ENCODE results near the gene SURF6. TPM values are rescaled to one million over a fixed set of nuclear protein-coding genes. Genes with fewer than 3 reads are reported as not detected.
A peak's percentile ranks its signal among the peaks of the same experiment; 100 is the strongest.

The SURF6 gene
- polyA plus RNA-seq, 3 donors: 21.2 to 31.3 (median 29.9) TPM

DNA sequence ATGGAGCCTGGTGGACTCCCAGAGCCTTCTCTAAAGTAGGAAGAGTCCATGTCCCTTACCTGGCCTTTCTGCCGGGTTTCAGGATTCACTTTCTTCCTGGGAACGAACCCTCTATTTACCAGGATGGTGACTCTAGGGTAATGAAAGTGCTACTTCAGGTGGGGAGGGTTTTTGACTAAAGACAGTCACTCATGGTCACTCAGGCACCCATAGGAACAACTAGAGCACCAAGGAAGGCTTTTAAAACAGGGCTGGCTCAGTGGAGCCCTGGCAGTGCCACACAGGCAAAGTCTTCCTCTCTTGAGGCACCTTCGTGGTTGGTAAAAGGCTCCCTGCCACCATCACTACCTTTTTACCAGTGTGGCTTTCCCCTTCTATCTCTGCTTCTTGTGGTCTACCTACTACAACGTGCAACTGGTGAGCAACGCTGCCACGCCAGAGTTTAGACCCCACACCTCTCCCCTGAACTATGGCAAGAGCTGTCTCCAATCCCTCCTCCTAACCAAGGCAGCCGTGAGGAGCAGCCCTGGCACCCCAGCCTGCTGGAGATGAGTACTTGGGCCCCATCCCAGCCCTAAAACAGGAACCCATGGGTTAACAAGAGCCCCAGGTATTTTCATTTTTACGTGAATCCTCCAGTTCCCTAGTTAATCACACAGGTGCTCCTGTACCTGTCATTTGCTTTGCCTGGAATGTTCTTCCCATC is 16.8 kb upstream of the SURF6 start:
- no peak for DNase-seq (ENCODE audit: extremely low read depth in 1 of 11, low read depth in 9 of 11, low spot score in 4 of 11)

DNA sequence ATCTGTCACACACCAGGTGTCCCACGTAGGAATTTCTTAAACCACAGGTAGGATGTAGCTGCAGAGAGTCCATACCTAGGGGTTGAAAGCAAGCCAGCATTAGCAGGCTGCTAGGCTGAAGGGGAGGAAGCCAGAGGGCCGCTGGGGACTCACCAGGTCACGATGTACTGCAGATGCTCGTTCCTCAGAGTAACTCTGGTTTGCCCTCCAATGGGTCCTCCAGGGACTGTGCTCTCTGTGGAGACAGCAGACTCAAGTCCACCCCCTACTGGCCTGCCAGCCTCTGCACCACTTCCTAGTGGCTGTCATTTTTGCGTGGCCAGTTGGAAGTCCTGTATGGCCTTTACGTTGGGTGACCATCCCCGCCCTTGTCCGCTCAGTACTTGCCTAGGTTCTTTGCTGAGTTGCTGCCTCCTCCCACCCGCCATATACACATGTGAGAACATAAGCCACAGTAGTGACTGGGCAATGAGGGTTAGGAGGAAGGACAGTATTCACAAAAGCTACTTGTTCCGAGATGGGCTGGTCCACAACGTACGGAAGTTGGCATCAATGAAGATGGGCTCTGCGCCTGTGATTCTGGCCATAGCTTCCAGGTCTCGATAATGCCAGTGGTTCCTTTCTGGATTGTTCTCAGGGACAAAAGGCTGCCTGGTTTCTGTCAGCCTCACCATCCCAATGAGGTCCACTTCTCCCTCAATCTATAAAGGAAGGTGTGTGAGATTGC is 16.1 kb upstream of the SURF6 start:
- no peak for DNase-seq (ENCODE audit: extremely low read depth in 1 of 11, low read depth in 9 of 11, low spot score in 4 of 11)

DNA sequence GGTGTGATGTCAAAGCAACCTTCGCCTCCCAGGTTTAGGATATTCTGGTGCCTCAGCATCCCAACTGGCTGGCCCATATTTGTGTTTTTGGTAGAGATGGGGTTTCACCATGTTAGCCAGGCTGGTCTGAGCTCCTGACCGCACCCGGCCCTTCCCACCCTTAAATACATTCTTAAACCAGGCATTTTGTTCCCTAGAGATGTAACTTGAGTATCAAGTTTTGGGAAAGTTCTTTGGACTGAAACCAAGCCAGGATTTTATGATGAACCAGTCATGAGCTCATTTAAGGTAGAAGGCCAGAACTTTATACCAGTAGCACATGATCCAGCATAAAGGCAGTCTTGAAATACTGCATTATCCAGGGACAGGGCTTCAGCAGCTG is 15.5 kb upstream of the SURF6 start:
- DNase-seq (ENCODE audit: extremely low read depth in 1 of 11, low read depth in 9 of 11, low spot score in 4 of 11): no peak

DNA sequence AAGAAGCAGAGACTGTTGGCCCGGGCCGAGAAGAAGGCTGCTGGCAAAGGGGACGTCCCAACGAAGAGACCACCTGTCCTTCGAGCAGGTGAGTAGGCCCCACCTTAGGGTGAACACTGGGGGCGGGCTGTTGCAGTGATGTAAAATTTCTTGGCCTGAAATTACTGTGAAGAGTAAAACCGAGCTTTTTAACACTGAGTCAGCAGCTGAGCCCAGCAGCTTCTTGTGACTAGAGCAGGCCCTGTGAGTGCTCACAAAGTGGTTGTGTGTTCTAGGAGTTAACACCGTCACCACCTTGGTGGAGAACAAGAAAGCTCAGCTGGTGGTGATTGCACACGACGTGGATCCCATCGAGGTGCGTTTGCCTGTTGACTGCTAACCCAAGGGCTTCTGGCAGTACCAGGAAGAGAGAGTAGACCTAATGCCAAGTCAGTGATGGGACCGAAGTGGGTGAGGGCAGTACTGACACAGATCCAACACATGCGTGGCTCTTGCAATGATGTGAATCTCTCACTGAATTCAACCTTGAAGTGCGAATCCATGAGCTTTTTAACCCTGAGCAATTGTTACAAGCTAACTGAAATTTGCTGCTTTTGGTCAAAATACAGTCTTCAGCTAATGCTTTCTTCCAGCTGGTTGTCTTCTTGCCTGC is 14.1 kb upstream of the SURF6 start:
- no peak for DNase-seq (ENCODE audit: extremely low read depth in 1 of 11, low read depth in 9 of 11, low spot score in 4 of 11)

DNA sequence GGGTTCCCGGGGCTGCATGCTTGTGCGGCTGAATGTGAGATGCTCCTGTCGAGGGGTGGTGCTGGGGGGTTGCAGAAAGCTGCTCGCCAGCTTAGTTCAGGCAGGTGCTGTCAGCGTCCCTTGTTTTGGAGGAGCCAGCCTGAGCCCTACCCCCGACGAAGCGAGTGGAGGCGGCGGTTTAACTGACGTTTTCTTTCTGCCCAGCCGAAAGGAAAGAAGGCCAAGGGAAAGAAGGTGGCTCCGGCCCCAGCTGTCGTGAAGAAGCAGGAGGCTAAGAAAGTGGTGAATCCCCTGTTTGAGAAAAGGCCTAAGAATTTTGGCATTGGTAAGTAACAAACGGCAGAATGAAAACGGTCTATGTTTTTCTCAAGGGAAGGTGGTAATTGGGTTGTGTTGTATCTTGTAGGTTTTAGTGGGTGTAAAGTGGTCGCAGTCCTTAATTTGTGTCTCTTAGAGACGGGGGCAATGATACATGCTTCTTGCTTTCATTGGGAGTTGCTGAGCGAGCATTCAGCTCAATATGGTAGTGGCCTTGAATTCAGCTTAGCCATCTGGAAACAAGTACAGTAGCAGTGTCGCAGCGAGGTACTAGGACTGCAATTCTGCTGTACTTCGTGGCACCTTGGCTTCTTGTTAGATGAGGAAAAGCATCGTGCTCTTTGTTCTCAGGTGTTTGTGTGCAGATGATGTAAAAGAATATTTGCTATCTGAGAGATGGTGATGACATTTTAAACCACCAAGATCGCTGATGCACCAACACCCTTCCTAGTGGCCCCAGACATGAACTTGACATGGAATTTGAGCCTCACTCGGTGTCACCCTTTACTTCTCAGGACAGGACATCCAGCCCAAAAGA is 13.0 kb upstream of the SURF6 start:
- DNase-seq (ENCODE audit: extremely low read depth in 1 of 11, low read depth in 9 of 11, low spot score in 4 of 11): no peak

DNA sequence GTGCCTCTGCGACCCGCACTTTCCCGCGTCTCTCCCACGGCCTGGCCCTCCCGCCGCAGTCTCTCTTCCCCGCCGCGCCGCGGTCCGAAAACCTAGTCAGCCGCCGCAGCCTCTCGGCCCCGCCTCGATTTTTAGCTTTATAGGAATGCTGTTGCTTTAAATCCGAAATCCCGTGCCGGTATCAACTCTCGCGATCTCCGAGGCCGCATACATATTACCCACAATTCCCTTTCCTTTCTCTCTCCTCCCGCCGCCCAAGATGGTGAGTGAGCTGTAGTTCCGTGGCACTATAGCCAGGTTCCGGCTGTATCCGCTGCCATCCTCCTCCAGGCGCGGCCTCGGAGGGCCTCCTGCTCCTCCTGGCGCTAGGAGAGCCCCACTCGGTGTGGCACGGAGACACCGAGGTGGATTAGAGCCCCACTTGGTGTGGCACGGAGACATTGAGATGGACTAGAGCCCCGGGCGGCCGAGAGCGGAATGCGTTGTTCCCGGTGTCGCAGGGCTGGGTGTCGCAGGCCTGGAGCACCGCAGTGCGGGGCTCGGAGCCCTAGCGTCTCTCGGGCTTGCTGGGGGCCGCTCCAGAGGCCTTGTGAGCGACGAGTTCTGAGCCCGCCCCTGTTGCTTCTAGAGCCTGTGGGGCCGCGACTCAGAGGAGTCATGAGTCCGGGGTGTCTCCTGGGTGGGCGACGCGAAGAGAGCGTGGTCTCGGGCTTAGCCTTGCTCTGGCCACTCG is 12.2 kb upstream of the SURF6 start, which contains the start of the genes MED22 and RPL7A:
MED22 (minus strand) TSS at position 147 of the 733 bp plus-strand sequence. CDS start 1,469 bp downstream, outside the sequence.
RPL7A (plus strand) TSS at position 234 of the 733 bp plus-strand sequence; CDS start at position 260, 26 bp downstream.
- peak; percentile 85 to 97 (median 94) for DNase-seq (ENCODE audit: extremely low read depth in 1 of 11, low read depth in 9 of 11, low spot score in 4 of 11)

DNA sequence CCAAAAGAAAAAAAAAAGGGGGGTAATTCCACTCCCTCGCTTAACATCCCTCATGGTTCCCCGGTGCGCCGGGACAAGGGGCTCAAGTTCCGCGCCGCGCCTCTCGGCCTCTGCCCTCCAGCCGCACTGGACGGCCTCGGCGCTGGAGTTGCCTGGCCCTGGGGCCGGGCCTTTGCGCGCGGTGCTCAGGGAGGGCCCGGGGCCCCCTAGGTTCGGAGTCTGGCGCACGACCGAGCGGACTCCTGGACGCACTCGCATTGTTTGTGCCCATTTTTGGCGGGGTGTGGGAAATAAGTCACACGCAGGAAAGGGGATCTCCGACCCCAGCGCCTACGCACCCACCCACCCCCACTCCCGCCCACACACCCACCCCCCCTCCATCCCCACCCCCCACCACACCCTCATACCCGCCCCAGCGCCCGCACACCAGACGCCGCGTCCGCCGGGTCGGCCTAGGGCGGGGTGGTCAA is 11.6 kb upstream of the SURF6 start:
- peak in 1 of 11 donors; percentile 13 for DNase-seq (ENCODE audit: extremely low read depth in 1 of 11, low read depth in 9 of 11, low spot score in 4 of 11)

DNA sequence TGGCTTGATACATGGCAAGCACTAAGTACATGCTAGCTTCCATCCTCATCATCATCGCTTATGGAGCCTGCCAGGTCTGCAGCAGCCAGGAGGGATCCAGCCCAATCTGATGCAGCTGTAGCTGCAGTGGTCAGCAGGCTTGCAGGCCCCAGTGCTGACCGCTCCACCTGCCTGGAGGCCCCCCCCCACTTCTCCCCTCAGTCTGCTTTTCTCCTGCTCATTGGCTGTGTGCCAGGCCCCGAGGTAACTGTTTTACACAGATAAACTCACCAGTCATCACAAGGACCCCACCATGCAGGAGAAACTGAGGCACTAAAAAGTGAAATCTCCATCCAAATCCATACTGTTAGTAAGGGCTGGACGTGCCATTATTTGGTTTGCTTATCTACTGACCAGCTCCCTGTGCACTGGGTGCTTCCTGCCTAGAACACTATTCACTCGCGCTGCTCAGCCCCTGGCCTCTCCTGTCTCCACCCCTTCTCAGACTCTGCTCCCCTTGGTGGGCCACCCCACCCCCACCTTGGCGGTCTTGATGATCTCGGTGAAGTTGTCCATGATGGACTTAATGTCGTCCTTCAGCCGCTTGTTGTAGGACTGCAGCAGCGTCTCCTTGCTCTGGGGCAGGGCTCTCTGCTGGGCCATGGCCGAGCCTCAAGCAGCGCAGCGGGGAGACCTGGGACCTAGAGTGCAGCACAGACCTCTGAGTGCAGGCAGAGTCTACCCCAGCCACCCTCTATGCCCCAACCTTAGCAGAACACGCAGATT is 10.2 kb upstream of the SURF6 start:
- DNase-seq (ENCODE audit: extremely low read depth in 1 of 11, low read depth in 9 of 11, low spot score in 4 of 11): no peak

DNA sequence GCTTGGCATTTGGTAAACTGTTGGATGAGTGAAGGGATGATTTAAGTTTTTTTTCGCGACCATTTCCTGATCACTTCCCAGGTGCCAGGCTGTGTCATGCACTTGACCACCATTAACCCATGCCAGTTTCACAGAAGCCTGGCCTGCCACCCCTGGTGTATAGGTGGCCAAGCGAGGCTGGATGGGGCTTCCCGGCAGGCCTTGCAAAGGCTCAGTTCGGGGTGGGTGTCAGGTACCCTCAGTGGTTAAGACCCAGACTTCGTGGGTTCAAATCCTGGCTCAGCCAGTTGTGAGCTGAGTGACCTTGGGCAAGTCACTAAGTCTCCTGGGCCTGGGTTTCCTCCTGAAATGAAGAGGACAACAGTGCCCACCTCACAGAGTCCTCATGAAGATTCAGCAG is 9.6 kb upstream of the SURF6 start:
- DNase-seq (ENCODE audit: extremely low read depth in 1 of 11, low read depth in 9 of 11, low spot score in 4 of 11): no peak

DNA sequence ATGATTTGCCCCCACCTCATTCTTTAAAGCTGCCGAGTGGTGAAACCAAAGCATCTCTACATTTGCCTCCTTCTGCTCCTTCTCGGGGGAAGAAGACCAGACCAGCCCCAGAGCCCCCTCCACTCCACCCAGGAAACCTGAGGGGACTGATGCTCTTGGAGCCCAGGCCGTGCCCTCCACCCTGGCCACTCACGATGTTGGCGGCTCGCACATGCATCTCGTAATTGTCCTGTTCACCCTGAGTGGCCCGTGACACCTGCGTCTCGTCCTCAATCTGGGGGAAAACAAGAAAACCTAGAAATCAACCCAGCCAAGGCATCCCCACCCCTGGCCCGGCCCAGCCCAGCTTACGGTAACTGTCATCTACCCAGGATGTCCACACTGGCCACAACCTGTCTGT is 9.0 kb upstream of the SURF6 start:
- no peak for DNase-seq (ENCODE audit: extremely low read depth in 1 of 11, low read depth in 9 of 11, low spot score in 4 of 11)

DNA sequence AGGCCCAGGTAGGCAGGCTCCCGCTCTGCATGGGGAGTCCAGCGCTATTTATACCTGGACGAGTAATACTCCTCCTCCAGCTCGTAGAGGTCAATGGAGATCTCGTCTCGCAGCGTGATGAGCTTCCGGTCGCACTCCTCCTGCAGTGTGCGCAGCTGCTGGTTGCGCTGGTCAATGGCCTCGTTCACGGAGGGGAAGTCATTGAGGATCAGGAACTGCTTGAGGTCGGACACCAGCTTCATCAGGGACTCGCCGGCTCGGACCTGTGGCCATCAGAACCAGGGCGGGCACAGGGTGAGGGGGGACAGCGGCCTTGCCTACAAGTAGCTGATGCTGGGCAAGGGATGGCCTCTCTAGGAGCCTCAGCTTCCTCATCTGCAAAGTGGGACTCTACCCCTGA is 8.1 kb upstream of the SURF6 start:
- no peak for DNase-seq (ENCODE audit: extremely low read depth in 1 of 11, low read depth in 9 of 11, low spot score in 4 of 11)

DNA sequence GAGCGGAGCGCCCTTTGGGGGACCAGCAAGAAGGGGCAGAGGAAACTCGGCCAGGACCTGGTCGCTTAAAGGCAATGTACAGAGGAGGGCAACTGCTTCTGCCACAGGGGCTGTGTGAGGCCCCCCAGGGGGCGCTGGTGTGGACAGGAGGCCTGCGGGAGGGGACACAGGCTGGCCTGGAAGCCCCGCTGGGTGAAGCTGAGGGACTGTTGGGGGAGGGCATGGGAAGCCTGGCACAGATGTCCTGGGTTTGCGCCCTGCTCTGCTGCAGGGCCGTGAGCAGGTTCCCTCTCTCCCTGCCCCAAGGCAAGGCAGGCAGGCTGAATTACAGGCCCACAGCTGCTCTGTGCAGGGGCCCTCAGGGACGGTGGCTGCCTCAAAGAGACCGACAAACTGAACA is 6.6 kb upstream of the SURF6 start:
- no peak for DNase-seq (ENCODE audit: extremely low read depth in 1 of 11, low read depth in 9 of 11, low spot score in 4 of 11)

DNA sequence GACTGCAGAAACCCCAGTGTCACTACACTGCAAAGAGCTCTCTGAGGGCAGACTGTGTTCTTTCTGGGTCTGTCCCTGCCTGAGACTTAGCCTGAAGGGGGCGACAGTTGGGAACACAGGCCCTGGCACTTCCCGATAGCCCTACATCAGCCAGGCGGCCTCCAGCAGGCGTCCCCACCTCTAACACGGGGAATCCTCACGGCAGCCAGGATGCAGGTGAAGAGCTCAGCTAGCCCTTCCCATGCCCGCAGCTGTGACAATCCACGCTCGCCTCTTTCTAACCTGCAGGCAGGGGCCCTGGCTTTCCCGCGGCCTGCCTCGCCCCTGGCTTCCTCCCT is 6.0 kb upstream of the SURF6 start:
- no peak for DNase-seq (ENCODE audit: extremely low read depth in 1 of 11, low read depth in 9 of 11, low spot score in 4 of 11)

DNA sequence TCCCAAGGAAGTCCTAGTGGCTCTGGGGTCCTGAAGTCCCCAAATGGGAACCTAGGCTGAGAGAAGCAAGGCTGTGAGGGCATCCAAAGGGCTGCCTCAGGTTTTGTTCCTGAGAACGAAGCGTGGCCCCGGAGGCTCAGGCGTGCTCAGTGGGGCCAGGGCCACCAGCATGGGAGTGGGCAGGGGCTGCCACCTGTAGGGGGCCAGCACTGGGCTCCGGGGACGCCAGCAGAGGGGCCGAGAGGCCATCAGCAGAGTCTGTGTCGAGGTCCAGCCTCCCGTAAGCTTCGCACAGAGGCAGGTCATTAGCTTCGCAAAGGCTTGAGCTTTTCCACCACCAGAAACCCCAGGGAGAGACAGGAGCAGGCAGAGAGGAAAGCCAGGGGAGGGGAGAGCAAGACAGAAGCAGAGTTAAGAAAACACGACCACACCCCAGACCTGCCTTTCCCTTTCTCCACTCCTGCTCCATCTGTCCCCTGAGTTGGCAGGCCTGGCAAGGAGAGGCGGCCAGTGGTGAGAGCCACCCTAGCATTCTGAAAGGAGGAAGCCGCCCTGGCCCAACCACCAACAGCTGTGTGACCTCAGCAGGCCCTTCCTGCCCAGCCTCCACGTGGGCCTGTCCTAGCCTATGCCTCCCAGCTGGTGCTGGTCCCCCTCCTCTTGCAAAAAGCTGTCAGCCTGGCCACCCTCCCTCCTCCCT is 5.5 kb upstream of the SURF6 start:
- no peak for DNase-seq (ENCODE audit: extremely low read depth in 1 of 11, low read depth in 9 of 11, low spot score in 4 of 11)

DNA sequence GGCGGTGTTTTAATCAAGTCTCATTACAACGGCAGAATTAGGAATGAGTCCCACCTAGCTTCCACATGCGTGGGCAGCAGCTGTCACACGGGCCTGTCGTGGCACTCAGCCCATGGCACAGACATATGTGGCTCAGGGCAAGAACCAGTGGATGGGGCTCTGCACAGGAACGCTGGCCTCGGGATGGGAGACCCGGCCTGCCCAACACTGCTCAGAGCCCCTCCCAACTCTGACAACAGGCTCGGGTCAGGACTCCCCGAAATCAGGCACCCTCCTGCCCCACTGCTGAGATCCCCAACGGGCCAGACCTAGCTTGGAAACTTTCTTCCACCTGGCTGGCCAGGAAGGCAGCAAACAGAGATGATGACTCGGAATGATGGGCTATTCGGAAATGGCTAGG is 4.9 kb upstream of the SURF6 start:
- DNase-seq (ENCODE audit: extremely low read depth in 1 of 11, low read depth in 9 of 11, low spot score in 4 of 11): no peak

DNA sequence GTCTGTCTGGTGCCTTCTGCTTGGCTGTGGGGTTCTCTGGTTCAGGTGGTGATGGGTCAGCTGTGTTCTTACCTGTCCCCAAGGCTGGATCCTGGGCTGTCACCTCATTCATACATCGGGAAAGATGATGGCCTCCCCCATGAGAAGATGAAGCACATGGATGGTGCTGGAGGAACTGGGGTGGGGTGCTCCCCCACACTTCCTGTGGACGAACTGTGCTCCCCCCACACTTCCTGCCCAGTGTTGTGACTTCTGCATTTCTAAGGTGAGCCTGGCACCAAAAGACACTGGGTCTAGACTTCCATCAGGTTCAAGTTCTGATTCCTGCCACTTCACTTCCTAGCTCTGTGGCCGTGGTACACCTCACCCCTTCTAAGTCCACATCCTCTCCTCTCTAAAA is 4.3 kb upstream of the SURF6 start:
- no peak for DNase-seq (ENCODE audit: extremely low read depth in 1 of 11, low read depth in 9 of 11, low spot score in 4 of 11)

DNA sequence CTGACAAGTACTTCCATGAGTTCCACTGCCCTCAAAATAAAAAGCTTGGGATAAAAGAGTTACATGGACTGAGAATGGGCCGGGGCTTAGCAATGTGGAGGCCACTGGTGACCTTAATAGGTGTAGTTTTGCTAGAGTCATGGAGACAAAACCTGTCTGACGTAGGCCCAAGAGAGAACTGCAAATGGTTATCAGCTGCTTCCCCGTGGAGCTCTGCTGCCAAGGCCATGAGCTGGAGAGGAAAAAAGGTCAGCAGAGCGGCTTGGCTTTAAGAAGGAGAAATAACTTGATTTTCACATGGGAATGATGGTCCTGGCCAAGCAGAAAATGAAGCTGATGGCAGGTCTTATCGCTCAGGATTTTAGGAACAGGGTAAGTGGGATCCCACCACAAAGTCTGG is 3.7 kb upstream of the SURF6 start:
- DNase-seq (ENCODE audit: extremely low read depth in 1 of 11, low read depth in 9 of 11, low spot score in 4 of 11): no peak
